H1 (cell line): ENCODE data around the gene CCDC178. TPM values are rescaled to one million over a fixed set of nuclear protein-coding genes. Genes with fewer than 3 reads are reported as not detected.

Experiments
- CTCF ChIA-PET: fragments of 300-600 bp; sonication (Branson Sonifier 250); formaldehyde crosslinking; loops from one replicate; lab custom pipeline; 2021; ENCODE audit not compliant: partially characterized antibody; lab: Charles Lee
- POLR2A ChIA-PET: fragments of 300-600 bp; sonication (Branson Sonifier 250); formaldehyde crosslinking; loops from one replicate; lab custom pipeline; 2021; ENCODE audit warnings: inconsistent platforms; ENCODE audit not compliant: partially characterized antibody; lab: Charles Lee
- DNase-seq, 2 experiments: peaks; one replicate each; pipeline versions ENCODE4 v3.0.0 to v3.0.0-alpha.2; 2010 to 2022; ENCODE audit warnings: low spot score in 2 of 2, low read depth in 1 of 2, mixed read lengths in 1 of 2
- FAIRE-seq: peaks from 2 replicates; lab custom pipeline; 2011; peaks lifted over from hg19 to GRCh38; lab: Jason Lieb, UNC
- H2AFZ ChIP-seq: 2 replicates; pipeline ENCODE4 v1.8.1; 2012; ENCODE audit warnings: low read length, inconsistent platforms
- H2AK5ac ChIP-seq: 2 replicates; pipeline ENCODE4 v1.6.1; 2013; ENCODE audit warnings: low read depth, low read length
- H2BK120ac ChIP-seq: replicated peaks from 2 replicates; pipeline ENCODE3; 2013; ENCODE audit warnings: low read depth, low read length, inconsistent platforms
- H2BK12ac ChIP-seq: 2 replicates; pipeline ENCODE4 v1.6.1; 2013; ENCODE audit warnings: low read depth, low read length
- H2BK15ac ChIP-seq: 2 replicates; pipeline ENCODE4 v1.6.1; 2013; ENCODE audit warnings: low read length
- H2BK20ac ChIP-seq: 2 replicates; pipeline ENCODE4 v1.6.1; 2013; ENCODE audit warnings: low read length
- H2BK5ac ChIP-seq: 2 replicates; pipeline ENCODE4 v1.6.1; 2013; ENCODE audit warnings: low read depth, low read length
- H3K14ac ChIP-seq: 2 replicates; pipeline ENCODE4 v1.6.1; 2013; ENCODE audit warnings: inconsistent platforms; ENCODE audit not compliant: insufficient read length
- H3K18ac ChIP-seq: 2 replicates; pipeline ENCODE4 v1.6.1; 2013; ENCODE audit warnings: low read length; ENCODE audit errors: extremely low read depth
- H3K23ac ChIP-seq: 2 replicates; pipeline ENCODE4 v1.6.1; 2013; ENCODE audit warnings: inconsistent platforms; ENCODE audit not compliant: insufficient read length
- H3K23me2 ChIP-seq: 2 replicates; pipeline ENCODE4 v1.6.1; 2013; ENCODE audit warnings: low read depth, low read length
- H3K27ac ChIP-seq: 2 replicates; pipeline ENCODE4 v1.6.1; 2011; ENCODE audit warnings: low read depth, low read length, inconsistent platforms
- H3K27me3 ChIP-seq, 4 experiments: replicated peaks in 1 of 4; 1 replicate in 1 of 4; 2 replicates in 3 of 4; pipeline versions ENCODE4 v1.6.1 to v1.8.1; 2011 to 2013; ENCODE audit warnings: low read length in 3 of 4, mild to moderate bottlenecking in 3 of 4, inconsistent platforms in 2 of 4, mixed read lengths in 2 of 4, moderate library complexity in 1 of 4; ENCODE audit not compliant: control insufficient read depth in 3 of 4, insufficient read depth in 3 of 4; ENCODE audit errors: extremely low read depth in 1 of 4
- H3K36me3 ChIP-seq, 4 experiments: 2 replicates each; pipeline versions ENCODE4 v1.6.1 to v1.8.1; 2011 to 2013; ENCODE audit warnings: mild to moderate bottlenecking in 4 of 4, low read length in 3 of 4, moderate library complexity in 2 of 4, control low read depth in 1 of 4, inconsistent platforms in 1 of 4; ENCODE audit not compliant: insufficient read depth in 4 of 4, control insufficient read depth in 2 of 4
- H3K4ac ChIP-seq: replicated peaks from 2 replicates; pipeline ENCODE3; 2013; ENCODE audit warnings: low read length, low read depth, mixed read lengths, inconsistent platforms; ENCODE audit not compliant: insufficient read length
- H3K4me1 ChIP-seq, 4 experiments: replicated peaks in 1 of 4; 1 replicate in 1 of 4; 2 replicates in 3 of 4; pipeline versions ENCODE4 v1.6.1 to v1.8.1; 2011 to 2013; ENCODE audit warnings: low read length in 3 of 4, inconsistent platforms in 2 of 4, mixed read lengths in 1 of 4; ENCODE audit not compliant: insufficient read depth in 4 of 4, control insufficient read depth in 3 of 4
- H3K4me2 ChIP-seq, 2 experiments: 2 replicates each; pipeline versions ENCODE4 v1.6.1 to v1.8.1; 2011 to 2013; ENCODE audit warnings: low read depth in 2 of 2, low read length in 2 of 2, control low read depth in 1 of 2, inconsistent platforms in 1 of 2, mild to moderate bottlenecking in 1 of 2; ENCODE audit not compliant: insufficient read depth in 1 of 2
- H3K4me3 ChIP-seq, 4 experiments: fragments of 200-600, 300-600 bp in 1 of 4; sonication (generic), shearing (Covaris generic), sonication (Bioruptor Twin) in 1 of 4; 2 replicates each; pipeline versions ENCODE4 v1.5.1 to v1.8.1; 2011 to 2016; ENCODE audit warnings: low read length in 4 of 4, low read depth in 3 of 4, control low read depth in 2 of 4, inconsistent platforms in 2 of 4, mild to moderate bottlenecking in 2 of 4, mixed read lengths in 1 of 4, moderate library complexity in 1 of 4; ENCODE audit not compliant: insufficient read depth in 2 of 4; ENCODE audit errors: extremely low read depth in 1 of 4
- H3K56ac ChIP-seq: replicated peaks from 2 replicates; pipeline ENCODE3; 2013; ENCODE audit warnings: low read depth, mild to moderate bottlenecking, mixed read lengths, low read length, inconsistent platforms; ENCODE audit not compliant: insufficient read length
- H3K79me1 ChIP-seq: 2 replicates; pipeline ENCODE4 v1.6.1; 2013; ENCODE audit warnings: low read depth, low read length, control low read depth
- H3K79me2 ChIP-seq, 2 experiments: 2 replicates each; pipeline versions ENCODE4 v1.6.1 to v1.8.1; 2012 to 2013; ENCODE audit warnings: low read length in 2 of 2, mild to moderate bottlenecking in 2 of 2, inconsistent platforms in 1 of 2; ENCODE audit not compliant: insufficient read depth in 2 of 2, control insufficient read depth in 1 of 2
- H3K9ac ChIP-seq, 4 experiments: replicated peaks in 1 of 4; 1 replicate in 1 of 4; 2 replicates in 3 of 4; pipeline versions ENCODE4 v1.6.1 to v1.8.1; 2011 to 2013; ENCODE audit warnings: low read depth in 3 of 4, low read length in 3 of 4, control low read depth in 2 of 4, mild to moderate bottlenecking in 2 of 4, moderate library complexity in 2 of 4, inconsistent platforms in 1 of 4; ENCODE audit errors: extremely low read depth in 1 of 4
- H3K9me3 ChIP-seq, 2 experiments: 2 replicates each; pipeline versions ENCODE4 v1.6.1 to v1.8.1; 2012 to 2013; ENCODE audit warnings: mild to moderate bottlenecking in 2 of 2, moderate library complexity in 2 of 2, control low read depth in 1 of 2, inconsistent platforms in 1 of 2, low read depth in 1 of 2, low read length in 1 of 2, mixed read lengths in 1 of 2; ENCODE audit not compliant: insufficient read depth in 2 of 2
- H4K20me1 ChIP-seq, 2 experiments: replicated peaks in 1 of 2; 2 replicates each; pipeline versions ENCODE3 to v1.8.1; 2011 to 2013; ENCODE audit warnings: inconsistent platforms in 2 of 2, low read length in 2 of 2, mild to moderate bottlenecking in 1 of 2; ENCODE audit not compliant: insufficient read depth in 2 of 2, control insufficient read depth in 1 of 2
- H4K5ac ChIP-seq: 2 replicates; pipeline ENCODE4 v1.6.1; 2013; ENCODE audit warnings: low read length, low read depth, mixed read lengths, inconsistent platforms; ENCODE audit not compliant: insufficient read length
- H4K8ac ChIP-seq: 2 replicates; pipeline ENCODE4 v1.8.0; 2013; ENCODE audit warnings: mild to moderate bottlenecking, moderate library complexity, low read length, inconsistent platforms; ENCODE audit not compliant: insufficient read depth; ENCODE audit errors: extremely low read depth
- H4K91ac ChIP-seq: replicated peaks from 2 replicates; pipeline ENCODE3; 2013; ENCODE audit warnings: low read length, mixed read lengths, inconsistent platforms; ENCODE audit not compliant: insufficient read length
- ATF2 ChIP-seq: IDR thresholded peaks from 2 replicates; pipeline ENCODE4 v1.6.1; 2012; ENCODE audit warnings: low read length, inconsistent platforms
- E2F6 ChIP-seq: IDR thresholded peaks from 2 replicates; pipeline ENCODE4 v1.6.1; 2012; ENCODE audit warnings: inconsistent platforms
- EGR1 ChIP-seq: IDR thresholded peaks from 2 replicates; pipeline ENCODE4 v1.6.1; 2011; ENCODE audit warnings: low read depth, low read length, borderline replicate concordance
- FOSL1 ChIP-seq: IDR thresholded peaks from 2 replicates; pipeline ENCODE4 v1.6.1; 2011; ENCODE audit warnings: mild to moderate bottlenecking, low read depth, low read length, moderate library complexity; ENCODE audit not compliant: insufficient read depth
- HDAC2 ChIP-seq, 2 experiments: fragments of 300-600 bp in 1 of 2; sonication (generic) in 1 of 2; IDR thresholded peaks; 2 replicates each; pipeline ENCODE4 v1.6.1; 2011 to 2012; ENCODE audit warnings: low read depth in 2 of 2, low read length in 2 of 2, mild to moderate bottlenecking in 2 of 2, moderate library complexity in 2 of 2, borderline replicate concordance in 1 of 2, inconsistent platforms in 1 of 2
- KDM1A ChIP-seq: fragments of 200-600, 300-600 bp; sonication (generic); IDR thresholded peaks from 2 replicates; pipeline ENCODE4 v1.7.1; 2016; ENCODE audit warnings: mild to moderate bottlenecking, low read length, borderline replicate concordance
- MAFK ChIP-seq: IDR thresholded peaks from 2 replicates; pipeline ENCODE4 v1.6.1; 2012; ENCODE audit warnings: low read depth, mild to moderate bottlenecking, improper control_type of control experiment, low read length
- NANOG ChIP-seq: IDR thresholded peaks from 2 replicates; pipeline ENCODE4 v1.6.1; 2011; ENCODE audit warnings: low read length, low read depth, mild to moderate bottlenecking, inconsistent platforms; ENCODE audit not compliant: insufficient read depth, poor library complexity, severe bottlenecking
- NRF1 ChIP-seq: IDR thresholded peaks from 2 replicates; pipeline ENCODE4 v1.6.1; 2011; ENCODE audit warnings: mild to moderate bottlenecking, low read depth, low read length, improper control_type of control experiment
- SIRT6 ChIP-seq: IDR thresholded peaks from one replicate; pipeline ENCODE4 v1.7.1; 2012; ENCODE audit warnings: low read length, inconsistent platforms
- SUZ12 ChIP-seq: fragments of 200-600 bp; sonication (generic); IDR thresholded peaks from 2 replicates; pipeline ENCODE4 v1.6.1; 2012; ENCODE audit warnings: mild to moderate bottlenecking, inconsistent platforms, low read length, moderate library complexity, mixed read lengths
- TBP ChIP-seq: IDR thresholded peaks from 2 replicates; pipeline ENCODE4 v1.6.1; 2011; ENCODE audit warnings: low read depth, low read length, improper control_type of control experiment
- YY1 ChIP-seq: IDR thresholded peaks from 2 replicates; pipeline ENCODE4 v1.6.1; 2011; ENCODE audit warnings: low read depth, mild to moderate bottlenecking, low read length
- polyA plus RNA-seq, 7 experiments: library from polyadenylated mRNA; depleted of rRNA in 3 of 7; stranded (reverse) in 5 of 7; unstranded in 2 of 7; fragments of >200 nt in 5 of 7; fragments of 200-250 nt in 2 of 7; gene quantifications; 1 replicate in 5 of 7; 2 replicates in 1 of 7; 4 replicates in 1 of 7; pipeline versions ENCODE4 v1.2.1 to v1.2.3, GENCODE V29; 2011 to 2013; ENCODE audit warnings: missing spikeins in 2 of 7, mixed read lengths in 2 of 7
- total RNA-seq: library from RNA; stranded (reverse); fragmentation: NEBNext Ultra II Directional; extraction: Animal tissue kit (Norgen Biotek cat#: 25700); gene quantifications from 2 replicates; pipeline ENCODE4 v1.2.1, GENCODE V29; 2021

Gene CCDC178
- total and polyA plus RNA-seq, 2 of the 8 experiments (the other 6 are each of a cell fraction or from before 2014, with no cell fraction given), result not detected

GRCh38 chr18:33459612-33460011 lies 19.1 kb upstream of the CCDC178 start:
- H2BK120ac ChIP-seq, result no peak overlapping the region
- H3K27me3 ChIP-seq, result no peaks in the 10 kb centered on the region
- no peaks in the 10 kb centered on the region for H4K20me1 ChIP-seq
- no peak overlapping the region for H2BK12ac ChIP-seq
- H4K5ac ChIP-seq, result no peak overlapping the region
- no peaks in the 10 kb centered on the region for H3K4me1 ChIP-seq
- H4K8ac ChIP-seq, result no peak overlapping the region
- H3K9me3 ChIP-seq, result no peaks in the 10 kb centered on the region
- H3K4me2 ChIP-seq, result no peak overlapping the region
- H2BK20ac ChIP-seq, result no peak overlapping the region
- H3K9ac ChIP-seq, result no peak overlapping the region
- H3K23me2 ChIP-seq, result no peaks in the 10 kb centered on the region
- no peak overlapping the region for H2AK5ac ChIP-seq
- H4K91ac ChIP-seq, result no peak overlapping the region
- ChIA-PET CTCF (interaction anchor here (1.1 kb wide), 1 partner anchor 228 kb away, joined by 4 read pairs; no protein-coding TSS in a partner anchor), POLR2A (no interaction called here)
- H3K36me3 ChIP-seq, result no peaks in the 10 kb centered on the region
- H3K18ac ChIP-seq, result no peak overlapping the region
- no peak overlapping the region for H3K4me3 ChIP-seq
- H3K79me2 ChIP-seq, result no peaks in the 10 kb centered on the region
- no peak overlapping the region for H3K23ac ChIP-seq
- no peak overlapping the region for H2BK15ac ChIP-seq
- no peak overlapping the region for H2AFZ ChIP-seq
- no peaks in the 10 kb centered on the region for H3K79me1 ChIP-seq
- H3K14ac ChIP-seq, result no peak overlapping the region
- no peak for FAIRE-seq
- H3K56ac ChIP-seq, result no peak overlapping the region
- DNase-seq, result no peak
- no peak overlapping the region for H2BK5ac ChIP-seq
- no peak overlapping the region for H3K4ac ChIP-seq
- no peak overlapping the region for H3K27ac ChIP-seq
- TF ChIP-seq TBP (no peak), NRF1 (no peak), NANOG (no peak), KDM1A (no peak), SIRT6 (no peak), SUZ12 (no peak), ATF2 (no peak), EGR1 (no peak), YY1 (no peak), MAFK (no peak), FOSL1 (no peak), E2F6 (no peak), HDAC2 (IDR thresholded peaks at IDR 0.05; ENCODE audit: borderline replicate concordance in 1 of 2, low read depth in 2 of 2, low read length in 2 of 2) (no peak)
